HG02623 (cell line): Measurements from ENCODE around the gene FYN.

Experiments used
- ATAC-seq: cut with Tn5 transposase; IDR thresholded peaks from one replicate; pipeline ENCODE4 v1.9.1; 2021; ENCODE audit warnings: moderate library complexity; ENCODE audit not compliant: unreplicated experiment

FYN gene

GRCh38 chr6:111734068-111735061, 138.9 kb downstream of the FYN start:
- ATAC-seq = no peak

- ATAC-seq = no peak
These were observed 140.9 kb downstream of the FYN start for GRCh38 chr6:111732390-111732789.

DNA sequence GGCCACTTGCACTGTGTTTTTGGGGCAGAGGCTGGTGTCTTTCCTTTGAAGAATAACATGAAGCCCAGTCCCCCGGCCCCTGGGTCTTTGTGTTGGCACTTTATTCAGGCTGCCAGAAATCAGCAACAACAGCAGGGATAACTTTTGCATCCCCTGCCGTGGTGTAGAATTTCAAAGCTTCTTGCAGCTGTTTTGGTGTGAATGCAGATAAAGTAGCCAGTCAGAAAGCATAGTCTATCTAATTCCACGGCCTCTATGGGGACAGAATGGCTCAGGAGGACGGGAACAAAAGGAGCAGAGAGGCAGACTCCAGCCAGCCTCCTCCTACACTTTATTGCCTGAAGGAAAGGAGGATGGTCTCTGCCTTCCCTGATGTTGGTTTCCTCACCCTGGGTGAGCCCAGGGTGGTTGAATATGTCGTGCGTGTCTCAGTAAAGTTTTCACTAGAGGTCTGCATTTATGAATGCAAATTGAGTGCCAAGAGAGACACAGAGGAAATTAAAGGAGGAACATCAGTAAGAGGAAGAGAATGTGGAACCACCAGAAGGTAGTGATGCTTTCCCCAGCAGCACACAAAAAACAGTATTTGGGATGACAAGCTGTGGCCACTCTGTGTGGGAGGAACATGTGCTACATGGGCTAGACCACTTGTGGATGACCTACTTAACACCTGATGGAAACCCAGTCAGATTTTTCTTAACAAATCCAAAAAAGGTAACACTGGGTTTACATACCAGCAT, 141.6 kb downstream of the FYN start:
- ATAC-seq = no peak

- ATAC-seq = no peak
These were observed 142.4 kb downstream of the FYN start for GRCh38 chr6:111730864-111731263.

DNA sequence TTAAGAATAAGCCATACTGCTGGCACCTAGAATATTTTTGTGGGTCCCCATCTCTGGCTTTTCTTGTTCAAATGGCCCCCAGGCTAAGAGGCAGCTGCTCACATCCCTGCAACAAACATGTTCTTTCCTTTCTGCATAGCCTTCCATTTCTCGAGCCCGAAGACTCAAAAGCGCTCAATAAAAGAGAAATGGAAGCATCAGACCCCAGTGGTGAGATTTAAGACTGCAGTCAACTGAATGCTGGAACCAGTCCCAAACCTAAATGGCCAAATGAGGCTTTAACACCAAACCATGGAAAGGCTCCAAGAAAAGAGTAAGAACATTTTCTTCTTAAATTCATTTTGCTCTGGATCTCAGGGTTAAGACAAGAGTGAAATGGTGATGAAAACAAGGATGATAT, 145.4 kb downstream of the FYN start:
- no peak for ATAC-seq

- ATAC-seq = no peak
These were observed 146.2 kb downstream of the FYN start for GRCh38 chr6:111727041-111727440.

DNA sequence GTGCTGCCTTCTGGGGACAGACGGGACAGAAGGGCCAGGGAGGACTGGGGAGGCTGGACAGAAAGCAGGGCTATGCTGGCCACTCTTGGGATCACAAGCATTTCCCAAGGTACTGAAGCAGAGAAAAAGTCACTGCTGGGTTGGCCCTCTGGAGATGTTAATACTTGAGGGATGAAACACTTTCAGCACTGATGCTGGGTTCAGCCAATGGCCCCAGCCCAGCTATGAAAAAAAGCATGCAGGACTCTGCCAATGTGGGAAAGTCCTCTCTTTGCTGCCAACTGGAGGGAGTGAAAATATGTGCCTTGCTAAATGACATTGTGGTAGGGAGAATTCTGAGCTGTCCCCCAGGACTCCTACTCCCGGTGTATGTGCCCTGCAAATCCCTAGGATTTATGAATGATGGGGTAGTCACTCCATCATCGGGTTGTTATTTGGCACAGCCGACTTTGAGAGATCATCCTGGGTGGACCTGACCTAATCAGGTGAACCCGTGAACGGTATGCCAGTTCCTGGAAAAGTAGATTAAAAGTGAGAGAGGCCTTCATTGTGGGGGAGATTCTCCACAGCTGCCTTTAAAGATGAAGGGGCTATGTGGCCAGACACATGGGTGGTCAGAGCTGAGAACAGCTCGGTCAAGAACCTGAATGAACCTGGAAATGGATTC, 147.7 kb downstream of the FYN start:
- no peak for ATAC-seq

GRCh38 chr6:111724505-111724904, 148.7 kb downstream of the FYN start:
- ATAC-seq = peak; percentile 98

DNA sequence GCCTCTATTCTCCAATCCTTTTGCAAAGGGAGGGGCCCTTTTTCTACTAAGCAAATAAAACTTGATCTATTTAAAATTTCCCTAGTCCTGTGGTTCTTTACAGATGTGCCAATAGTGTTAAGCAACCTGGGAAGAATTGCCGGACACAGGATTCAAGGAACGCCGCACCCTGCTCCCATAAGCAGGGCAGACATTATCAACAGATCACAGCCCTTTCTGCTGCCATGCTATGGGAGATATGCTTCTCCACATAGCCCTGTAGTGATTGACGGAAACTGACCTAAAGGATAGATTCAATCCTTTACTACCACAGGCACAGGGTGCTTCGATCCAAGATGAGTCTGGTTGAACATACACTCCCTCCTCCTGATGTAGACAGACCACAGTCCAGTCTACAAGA, 149.2 kb downstream of the FYN start:
- peak; percentile 21 for ATAC-seq

- ATAC-seq = no peak
These were observed 149.8 kb downstream of the FYN start for GRCh38 chr6:111723412-111723970.

- no peak for ATAC-seq
These were observed 151.0 kb downstream of the FYN start for GRCh38 chr6:111722179-111722731.

GRCh38 chr6:111721753-111722154, 151.5 kb downstream of the FYN start:
- ATAC-seq = no peak

GRCh38 chr6:111720931-111721496, 152.2 kb downstream of the FYN start:
- ATAC-seq = no peak

GRCh38 chr6:111718990-111719389, 154.3 kb downstream of the FYN start:
- ATAC-seq = no peak

DNA sequence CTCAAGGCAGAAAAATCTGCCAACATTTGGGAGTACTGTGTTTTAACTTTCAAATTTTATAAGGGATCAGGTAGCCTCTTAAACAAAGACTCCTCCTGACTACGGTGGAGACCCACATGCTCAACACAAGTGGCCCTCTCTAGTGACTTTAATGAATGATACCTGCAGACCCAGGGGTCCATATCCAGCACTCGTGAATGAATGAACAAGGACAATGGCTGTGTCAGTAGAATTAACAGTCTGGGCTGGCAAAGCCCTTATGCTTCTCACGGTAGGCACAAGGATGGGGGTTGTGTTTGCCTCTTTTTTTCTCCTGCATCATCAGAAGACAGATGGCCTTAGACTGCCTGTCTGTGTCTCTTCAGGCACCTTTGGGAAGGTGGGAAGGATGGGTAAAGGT, 154.9 kb downstream of the FYN start:
- no peak for ATAC-seq

DNA sequence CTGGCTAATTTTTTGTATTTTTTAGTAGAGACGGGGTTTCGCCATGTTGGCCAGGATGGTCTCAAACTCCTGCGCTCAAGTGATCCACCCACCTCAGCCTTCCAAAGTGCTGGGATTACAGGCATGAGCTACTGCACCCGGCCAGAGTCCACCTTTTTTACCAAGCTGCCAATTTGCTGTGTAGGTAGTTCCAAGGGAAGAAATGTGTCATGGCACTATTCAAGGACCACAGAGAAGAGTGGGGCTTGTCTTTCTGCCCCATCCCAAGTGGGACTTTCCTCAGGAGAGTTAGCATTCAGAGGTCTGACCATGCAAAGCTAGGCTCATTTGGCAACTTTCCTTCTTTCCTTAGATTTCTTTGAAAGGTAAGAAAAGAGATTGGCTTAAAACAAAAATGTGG, 155.6 kb downstream of the FYN start:
- ATAC-seq = no peak

DNA sequence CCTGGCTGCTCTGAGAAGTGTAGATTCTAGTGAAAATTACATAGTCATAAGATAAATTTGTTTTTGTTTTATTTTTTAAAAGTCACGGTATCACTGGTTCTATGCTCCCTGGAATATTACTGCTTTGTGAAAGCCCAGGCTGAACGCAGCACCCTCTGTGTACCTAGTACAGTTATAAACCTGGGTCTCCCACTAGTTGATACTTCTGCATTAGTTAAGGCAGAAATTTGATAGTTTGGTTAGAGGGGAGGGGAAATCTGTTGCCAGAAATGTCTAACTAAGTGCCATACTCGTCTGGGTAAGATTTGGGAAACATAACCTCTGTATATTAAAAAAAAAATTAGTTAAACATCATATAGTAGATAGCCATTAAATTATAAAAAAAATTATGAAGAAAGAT, 156.9 kb downstream of the FYN start:
- ATAC-seq = no peak

- ATAC-seq = no peak
These were observed 157.9 kb downstream of the FYN start for GRCh38 chr6:111715321-111715720.

- no peak for ATAC-seq
These were observed 158.6 kb downstream of the FYN start for GRCh38 chr6:111714416-111715270.

GRCh38 chr6:111713811-111714210, 159.4 kb downstream of the FYN start:
- ATAC-seq = no peak
